HUES6 (cell line): ENCODE results near the gene ADGRA1.
A peak's percentile ranks its signal among the peaks of the same experiment; 100 is the strongest.

ENCODE experiments used
- H3K27ac ChIP-seq: 2 replicates; pipeline ENCODE4 v1.7.0; 2013; ENCODE audit warnings: low read depth, mild to moderate bottlenecking, low read length, inconsistent platforms
- H3K27me3 ChIP-seq: 2 replicates; pipeline ENCODE4 v1.6.1; 2013; ENCODE audit warnings: low read length; ENCODE audit not compliant: control insufficient read depth, insufficient read depth
- H3K36me3 ChIP-seq: 2 replicates; pipeline ENCODE4 v1.6.1; 2013; ENCODE audit warnings: low read length; ENCODE audit not compliant: control insufficient read depth, insufficient read depth
- H3K4me1 ChIP-seq: 2 replicates; pipeline ENCODE4 v1.6.1; 2013; ENCODE audit warnings: low read length; ENCODE audit not compliant: control insufficient read depth, insufficient read depth
- H3K4me3 ChIP-seq: 2 replicates; pipeline ENCODE4 v1.5.1; 2013; ENCODE audit warnings: low read depth, low read length
- H3K9ac ChIP-seq: one replicate; pipeline ENCODE4 v1.6.1; 2013; ENCODE audit warnings: mild to moderate bottlenecking, low read length
- H3K9me3 ChIP-seq: 2 replicates; pipeline ENCODE4 v1.6.1; 2013; ENCODE audit warnings: low read depth, low read length; ENCODE audit not compliant: control insufficient read depth, insufficient read depth

The ADGRA1 gene

DNA sequence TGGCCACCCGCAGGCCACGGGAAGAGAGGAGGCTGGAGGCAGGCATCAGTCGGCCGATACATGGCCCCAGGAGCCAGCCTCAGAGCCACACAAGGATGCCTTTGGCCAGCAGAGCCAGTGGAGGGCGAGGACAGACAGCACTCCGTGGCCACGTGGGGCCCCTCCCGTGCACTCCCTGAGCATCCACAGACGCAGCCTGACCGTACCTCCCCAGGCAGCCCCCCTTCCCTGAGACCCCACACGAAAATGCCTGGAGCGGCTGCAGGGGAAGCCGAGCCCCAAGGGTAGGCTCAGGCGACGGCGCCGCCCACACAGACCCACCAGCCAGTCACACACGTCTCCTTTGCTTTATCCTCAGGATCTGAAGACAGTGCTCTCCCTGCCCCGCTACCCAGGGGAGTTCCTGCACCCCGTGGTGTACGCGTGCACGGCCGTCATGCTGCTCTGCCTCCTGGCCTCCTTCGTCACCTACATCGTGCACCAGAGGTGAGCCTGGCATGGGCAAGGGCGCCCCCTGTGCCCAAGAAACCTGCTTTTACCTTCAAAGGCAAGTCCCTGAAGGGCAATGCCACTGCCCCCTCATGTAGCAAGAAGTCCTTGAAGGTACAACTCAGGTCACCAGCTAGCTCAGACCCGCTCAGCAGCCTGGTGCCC lies 9.0 kb downstream of the ADGRA1 start:
- H3K9me3 ChIP-seq: no peaks in the 10 kb centered on the region
- H3K4me3 ChIP-seq: no peak overlapping the region
- no peak overlapping the region for H3K9ac ChIP-seq
- H3K4me1 ChIP-seq: peaks cover 14% of the 10 kb centered on the region
- no peaks in the 10 kb centered on the region for H3K36me3 ChIP-seq
- no peak overlapping the region for H3K27ac ChIP-seq
- peaks cover 40% of the 10 kb centered on the region for H3K27me3 ChIP-seq

DNA sequence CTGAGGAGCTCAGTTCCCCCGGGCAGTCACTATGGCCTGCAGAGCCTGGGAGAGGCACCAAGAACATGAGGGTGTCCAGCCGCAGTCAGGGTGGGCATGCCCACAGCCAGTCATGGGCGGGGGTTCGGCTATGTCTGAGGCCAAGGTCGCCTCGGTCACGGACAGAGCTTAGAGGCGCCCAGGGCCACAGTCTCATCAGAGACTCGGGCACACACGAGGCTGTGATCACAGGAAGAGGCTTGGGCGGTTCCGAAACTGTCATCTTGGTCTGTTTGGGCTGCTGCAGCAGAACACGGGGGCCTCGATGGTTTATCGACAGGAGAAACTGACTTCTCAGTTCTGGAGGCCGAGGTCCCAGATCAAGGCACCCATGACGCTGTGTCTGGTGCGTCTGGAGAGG lies 9.7 kb downstream of the ADGRA1 start:
- no peak overlapping the region for H3K27ac ChIP-seq
- no peaks in the 10 kb centered on the region for H3K9me3 ChIP-seq
- H3K4me1 ChIP-seq: peaks cover 20% of the 10 kb centered on the region
- H3K36me3 ChIP-seq: no peaks in the 10 kb centered on the region
- H3K27me3 ChIP-seq: peaks cover 40% of the 10 kb centered on the region
- H3K9ac ChIP-seq: no peak overlapping the region
- no peak overlapping the region for H3K4me3 ChIP-seq

DNA sequence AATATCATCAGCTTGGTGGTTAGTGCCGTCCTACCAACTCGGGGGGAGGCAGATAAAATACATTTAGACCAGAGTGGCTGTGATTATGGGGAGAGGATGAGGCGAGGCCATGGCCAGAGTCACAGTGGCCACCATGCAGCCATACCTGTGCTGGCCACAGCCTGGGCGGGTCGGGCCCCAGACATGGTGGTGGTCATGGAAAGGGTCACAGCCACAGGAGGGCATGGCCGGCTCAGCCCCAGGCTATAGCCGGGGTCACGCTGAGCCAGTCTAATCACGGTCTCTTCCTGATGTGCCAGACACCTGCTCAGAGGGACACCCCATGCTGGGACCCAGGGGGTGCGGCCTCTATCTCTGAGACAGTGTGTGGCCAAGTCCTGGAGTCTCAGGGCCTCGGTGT lies 10.2 kb downstream of the ADGRA1 start:
- no peak overlapping the region for H3K4me3 ChIP-seq
- H3K4me1 ChIP-seq: peaks cover 20% of the 10 kb centered on the region
- no peak overlapping the region for H3K9ac ChIP-seq
- H3K27me3 ChIP-seq: peaks cover 37% of the 10 kb centered on the region
- H3K27ac ChIP-seq: no peak overlapping the region
- H3K36me3 ChIP-seq: no peaks in the 10 kb centered on the region
- no peaks in the 10 kb centered on the region for H3K9me3 ChIP-seq

DNA sequence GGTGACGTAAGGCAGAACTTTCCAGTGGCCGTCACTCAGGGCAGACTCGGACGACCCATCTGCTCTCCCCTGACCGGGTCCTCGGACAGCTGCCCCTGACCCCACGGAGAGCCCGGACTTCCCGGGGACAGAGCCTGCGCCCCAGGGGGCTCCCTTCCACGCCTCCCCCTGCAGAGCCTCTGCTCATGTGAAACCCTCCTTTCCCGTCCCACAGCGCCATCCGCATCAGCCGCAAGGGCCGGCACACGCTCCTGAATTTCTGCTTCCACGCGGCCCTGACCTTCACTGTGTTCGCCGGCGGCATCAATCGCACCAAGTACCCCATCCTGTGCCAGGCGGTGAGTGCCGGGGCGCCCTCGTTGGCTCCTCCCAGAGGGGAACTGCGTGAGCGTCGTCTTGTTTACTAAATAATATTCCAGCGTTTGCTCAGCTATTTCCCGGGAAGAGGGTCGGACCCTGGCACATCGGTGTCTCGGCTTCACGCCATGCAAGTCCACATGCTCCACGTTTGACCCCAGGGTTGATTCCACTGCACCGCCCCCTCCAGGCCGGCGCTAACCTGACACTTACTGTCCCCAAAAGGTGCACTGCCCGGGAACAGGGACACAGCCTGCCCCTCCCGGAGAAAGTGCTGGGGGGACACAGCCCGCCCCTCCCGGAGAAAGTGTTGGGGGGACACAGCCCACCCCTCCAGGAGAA lies 10.9 kb downstream of the ADGRA1 start:
- Histone ChIP-seq H3K36me3 (no peaks in the 10 kb centered on the region), H3K4me3 (no peak overlapping the region), H3K27ac (no peak overlapping the region), H3K27me3 (peaks cover 31% of the 10 kb centered on the region; the same call in 1 of the 2 replicates), H3K4me1 (peaks cover 20% of the 10 kb centered on the region), H3K9me3 (no peaks in the 10 kb centered on the region), H3K9ac (no peak overlapping the region)

DNA sequence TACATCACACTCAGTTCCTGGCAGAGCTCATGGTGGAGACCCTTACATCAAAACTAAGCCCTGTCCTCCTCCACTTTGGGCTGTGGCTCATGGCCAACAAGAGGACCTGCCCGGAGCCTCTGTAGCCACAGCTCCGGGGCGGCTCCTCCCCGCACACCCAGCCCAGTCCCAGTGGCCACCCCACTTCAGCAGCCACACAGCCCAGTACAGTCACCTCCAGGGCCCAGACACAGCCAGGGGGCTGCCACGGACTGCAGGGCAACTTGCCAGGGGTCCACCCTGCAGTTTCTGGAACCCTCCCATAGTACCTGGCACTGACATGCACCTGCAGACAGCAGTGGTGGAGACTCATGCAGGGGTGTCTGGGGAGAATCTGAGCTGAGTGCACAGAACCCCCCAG lies 11.8 kb downstream of the ADGRA1 start:
- Histone ChIP-seq H3K9me3 (no peaks in the 10 kb centered on the region), H3K9ac (no peak overlapping the region), H3K27me3 (peaks cover 23% of the 10 kb centered on the region; the same call in 1 of the 2 replicates), H3K36me3 (no peaks in the 10 kb centered on the region), H3K4me3 (no peak overlapping the region), H3K4me1 (peaks cover 20% of the 10 kb centered on the region), H3K27ac (no peak overlapping the region)

DNA sequence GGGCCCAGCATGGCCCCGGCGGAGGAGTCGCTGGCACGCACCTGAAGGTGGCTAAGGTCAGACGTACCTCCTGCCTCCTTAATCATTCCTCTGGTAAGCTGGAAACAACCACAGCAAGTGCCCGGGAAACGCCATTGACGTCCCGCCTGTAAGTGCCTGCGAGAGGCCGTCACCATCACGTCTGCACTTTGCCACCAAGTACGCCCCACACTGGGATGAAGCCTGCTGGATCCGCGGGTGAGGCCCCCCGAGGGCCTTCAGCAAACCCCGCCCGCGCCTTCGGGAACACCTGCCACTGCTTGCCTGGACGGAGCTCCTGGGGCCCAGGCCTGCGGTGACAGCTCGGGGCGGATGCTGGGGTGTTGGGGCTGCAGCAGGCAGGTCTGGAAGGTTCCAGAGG lies 12.5 kb downstream of the ADGRA1 start:
- Histone ChIP-seq H3K36me3 (no peaks in the 10 kb centered on the region), H3K27ac (no peak overlapping the region), H3K4me1 (peaks cover 20% of the 10 kb centered on the region), H3K27me3 (peaks cover 19% of the 10 kb centered on the region; the same call in 1 of the 2 replicates), H3K4me3 (no peak overlapping the region), H3K9me3 (no peaks in the 10 kb centered on the region), H3K9ac (no peak overlapping the region)

DNA sequence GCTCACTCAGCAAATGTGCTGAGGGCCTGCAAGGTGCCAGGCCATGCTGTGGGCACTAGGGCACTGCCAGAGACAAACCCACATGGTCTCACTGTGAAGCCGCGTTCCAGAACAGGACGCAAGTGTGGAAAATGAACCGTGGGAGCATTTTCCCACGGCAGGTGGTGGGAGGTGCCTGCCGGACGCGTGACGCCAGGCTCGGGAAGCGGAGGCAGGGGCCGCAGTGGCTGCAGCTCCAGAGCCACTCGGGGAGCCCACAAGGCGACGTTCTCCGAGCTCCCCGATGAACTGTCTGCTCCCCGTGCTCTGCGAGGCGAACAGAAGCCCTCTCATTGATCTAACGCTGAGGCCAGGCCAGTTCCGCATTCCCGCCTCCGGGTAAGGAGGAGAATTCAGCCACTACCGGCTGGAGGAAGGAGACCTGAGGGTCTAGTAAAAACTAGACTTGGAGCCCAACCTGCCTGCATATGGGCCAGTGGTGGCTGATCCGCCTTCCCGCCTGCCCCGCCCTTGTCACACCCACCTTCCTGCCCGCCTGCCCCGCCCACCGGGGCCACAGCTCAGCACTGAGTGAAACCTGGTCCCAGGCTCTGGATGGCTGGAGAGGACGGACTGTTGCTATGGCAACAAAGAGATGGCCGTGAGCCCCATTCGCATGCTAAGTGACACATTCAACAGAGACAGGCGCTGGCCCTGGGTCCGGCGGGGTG lies 13.1 kb downstream of the ADGRA1 start:
- H3K9ac ChIP-seq: no peak overlapping the region
- H3K27me3 ChIP-seq: peaks cover 19% of the 10 kb centered on the region; the same call in 1 of the 2 replicates
- H3K9me3 ChIP-seq: no peaks in the 10 kb centered on the region
- peak overlapping the region; percentile 20; the same call in 1 of the 2 replicates for H3K4me3 ChIP-seq
- H3K4me1 ChIP-seq: peaks cover 20% of the 10 kb centered on the region
- no peak overlapping the region for H3K27ac ChIP-seq
- H3K36me3 ChIP-seq: no peaks in the 10 kb centered on the region

DNA sequence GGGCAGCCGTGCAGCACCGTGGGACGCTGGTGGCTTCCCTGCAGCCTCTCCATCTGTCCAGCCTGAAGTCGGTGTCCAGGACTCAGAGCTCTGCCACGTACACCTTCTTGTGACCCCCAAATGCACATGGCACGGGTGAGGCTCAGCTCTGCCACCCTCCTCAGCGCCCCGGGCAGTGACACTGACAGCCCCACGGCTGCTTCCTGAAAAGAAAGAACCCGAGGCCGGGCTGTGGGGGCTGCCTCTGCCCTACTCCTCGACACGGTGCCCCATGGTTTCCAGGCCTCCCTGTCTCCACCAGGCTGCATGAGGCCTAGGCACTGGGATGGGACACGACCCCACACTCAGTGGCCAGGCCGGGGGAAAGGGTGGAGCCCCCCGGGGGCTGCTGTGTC lies 13.7 kb downstream of the ADGRA1 start:
- no peak overlapping the region for H3K4me3 ChIP-seq
- peaks cover 19% of the 10 kb centered on the region; the same call in 1 of the 2 replicates for H3K27me3 ChIP-seq
- H3K9ac ChIP-seq: no peak overlapping the region
- H3K27ac ChIP-seq: no peak overlapping the region
- H3K4me1 ChIP-seq: peaks cover 20% of the 10 kb centered on the region
- peaks cover 1% of the 10 kb centered on the region; the same call in 1 of the 2 replicates for H3K9me3 ChIP-seq
- no peaks in the 10 kb centered on the region for H3K36me3 ChIP-seq

DNA sequence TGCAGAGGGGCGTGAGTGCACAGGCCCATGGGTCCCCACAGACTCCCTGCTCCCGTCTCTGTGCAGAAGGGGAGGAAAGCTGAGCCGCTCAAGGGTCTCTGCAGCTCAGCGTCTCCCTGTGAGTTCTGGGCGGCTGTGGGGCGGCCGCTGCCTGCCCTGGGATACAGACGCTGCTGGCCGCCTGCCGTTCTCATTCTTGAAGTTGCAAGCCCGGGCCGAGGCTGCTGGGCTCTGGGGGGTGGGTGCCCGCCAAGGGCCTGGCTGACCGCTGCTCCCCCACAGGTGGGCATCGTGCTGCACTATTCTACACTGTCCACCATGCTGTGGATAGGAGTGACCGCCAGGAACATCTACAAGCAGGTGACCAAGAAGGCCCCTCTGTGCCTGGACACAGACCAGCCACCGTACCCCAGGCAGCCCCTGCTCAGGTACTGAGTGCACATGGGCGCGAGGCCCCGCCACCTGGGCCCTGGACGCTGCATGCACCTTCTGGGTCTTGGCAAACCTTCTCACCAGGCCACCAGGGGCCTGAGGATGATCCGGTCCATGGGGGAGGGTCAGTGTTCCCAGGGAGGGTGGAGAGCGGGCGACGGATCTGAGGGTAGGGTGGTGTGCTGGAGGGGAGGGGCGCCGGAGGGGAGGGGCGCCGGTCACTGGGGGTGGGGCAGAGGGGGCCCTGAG lies 14.8 kb downstream of the ADGRA1 start:
- Histone ChIP-seq H3K4me1 (peaks cover 20% of the 10 kb centered on the region), H3K9ac (no peak overlapping the region), H3K27me3 (peaks cover 11% of the 10 kb centered on the region; the same call in 1 of the 2 replicates), H3K36me3 (no peaks in the 10 kb centered on the region), H3K4me3 (no peak overlapping the region), H3K27ac (no peak overlapping the region), H3K9me3 (peaks cover 13% of the 10 kb centered on the region)

DNA sequence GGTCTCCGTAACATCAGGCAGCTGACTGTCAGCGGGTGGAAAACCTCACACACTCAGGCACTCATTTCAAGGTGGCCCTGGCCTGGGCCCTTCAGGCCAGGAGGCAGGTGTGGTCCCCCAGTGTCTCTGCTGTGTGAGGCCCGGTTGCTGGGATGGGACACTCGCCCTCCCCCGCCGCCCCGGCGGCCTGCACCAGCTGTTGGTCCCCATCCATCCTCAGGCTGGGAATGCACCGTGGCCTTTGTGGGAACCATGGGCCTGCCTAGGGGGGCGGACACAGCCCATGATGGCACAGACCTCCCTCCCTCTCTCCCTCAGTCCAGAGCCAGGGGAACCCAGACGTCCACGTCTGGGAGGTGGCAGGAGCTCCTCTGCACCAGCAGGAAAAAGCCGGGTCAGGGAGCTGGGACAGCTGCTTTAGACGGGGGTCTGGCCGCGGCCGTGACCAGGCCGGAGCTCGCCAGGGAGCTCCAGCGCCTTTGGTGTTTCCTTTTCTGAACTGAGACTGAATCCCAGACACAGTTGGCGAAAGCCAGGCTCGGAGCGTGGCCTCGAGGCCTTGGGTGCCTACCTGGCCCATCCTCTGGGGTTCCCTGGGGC lies 15.7 kb downstream of the ADGRA1 start:
- H3K27ac ChIP-seq: no peak overlapping the region
- H3K27me3 ChIP-seq: peaks cover 11% of the 10 kb centered on the region; the same call in 1 of the 2 replicates
- H3K9ac ChIP-seq: no peak overlapping the region
- H3K36me3 ChIP-seq: no peaks in the 10 kb centered on the region
- peaks cover 20% of the 10 kb centered on the region for H3K4me1 ChIP-seq
- peaks cover 21% of the 10 kb centered on the region for H3K9me3 ChIP-seq
- H3K4me3 ChIP-seq: no peak overlapping the region
